ENCODE measurements around the gene GADL1. TPM values are rescaled to one million over a fixed set of nuclear protein-coding genes. Genes with fewer than 3 reads are reported as not detected.

Gene GADL1
- total RNA-seq, 2 donors from 2014 or later: not detected

DNA sequence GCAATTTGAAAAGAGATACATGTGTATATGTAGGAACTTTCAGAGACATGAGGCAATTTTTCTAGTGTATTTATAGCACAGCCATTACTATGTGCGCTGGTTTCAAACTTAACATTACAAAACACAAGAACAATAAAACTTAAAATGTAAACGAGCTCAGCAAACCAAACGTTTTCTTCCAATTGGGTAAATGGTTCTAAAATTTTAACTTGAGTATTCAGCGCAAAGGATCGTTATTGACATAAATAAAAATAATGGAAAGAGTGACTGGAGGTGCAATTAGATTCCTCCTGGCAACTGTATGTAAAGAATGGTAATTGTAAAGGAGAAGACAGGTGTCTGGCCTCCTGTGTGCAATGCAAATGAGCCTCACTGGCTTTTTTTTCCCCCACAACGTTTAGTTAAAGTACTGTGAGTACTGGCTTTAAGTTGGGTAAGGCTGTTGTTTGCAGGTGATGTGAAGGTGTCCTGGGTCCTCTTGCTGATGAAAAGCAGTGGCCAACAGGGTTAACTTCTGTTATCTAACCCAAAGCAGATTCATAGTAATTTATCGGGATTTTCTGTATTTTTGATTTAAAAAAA is 14.1 kb upstream of the GADL1 start:
- DNase-seq: no peak
- no peaks in the 10 kb centered on the region for H3K36me3 ChIP-seq
- no peaks in the 10 kb centered on the region for H3K27me3 ChIP-seq
- H3K4me3 ChIP-seq: no peak overlapping the region
- no peak overlapping the region for H3K27ac ChIP-seq
- no peaks in the 10 kb centered on the region for H3K4me1 ChIP-seq
- H3K9me3 ChIP-seq: no peaks in the 10 kb centered on the region
- TF ChIP-seq, protein P1, sequence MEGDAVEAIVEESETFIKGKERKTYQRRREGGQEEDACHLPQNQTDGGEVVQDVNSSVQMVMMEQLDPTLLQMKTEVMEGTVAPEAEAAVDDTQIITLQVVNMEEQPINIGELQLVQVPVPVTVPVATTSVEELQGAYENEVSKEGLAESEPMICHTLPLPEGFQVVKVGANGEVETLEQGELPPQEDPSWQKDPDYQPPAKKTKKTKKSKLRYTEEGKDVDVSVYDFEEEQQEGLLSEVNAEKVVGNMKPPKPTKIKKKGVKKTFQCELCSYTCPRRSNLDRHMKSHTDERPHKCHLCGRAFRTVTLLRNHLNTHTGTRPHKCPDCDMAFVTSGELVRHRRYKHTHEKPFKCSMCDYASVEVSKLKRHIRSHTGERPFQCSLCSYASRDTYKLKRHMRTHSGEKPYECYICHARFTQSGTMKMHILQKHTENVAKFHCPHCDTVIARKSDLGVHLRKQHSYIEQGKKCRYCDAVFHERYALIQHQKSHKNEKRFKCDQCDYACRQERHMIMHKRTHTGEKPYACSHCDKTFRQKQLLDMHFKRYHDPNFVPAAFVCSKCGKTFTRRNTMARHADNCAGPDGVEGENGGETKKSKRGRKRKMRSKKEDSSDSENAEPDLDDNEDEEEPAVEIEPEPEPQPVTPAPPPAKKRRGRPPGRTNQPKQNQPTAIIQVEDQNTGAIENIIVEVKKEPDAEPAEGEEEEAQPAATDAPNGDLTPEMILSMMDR (IDR thresholded peaks at IDR 0.05): no peak
- intact Hi-C loops (cut with DNase I): no loop called here
- no peak overlapping the region for H3K9ac ChIP-seq (ENCODE audit: low read depth in 2 of 2, low read length in 2 of 2)

DNA sequence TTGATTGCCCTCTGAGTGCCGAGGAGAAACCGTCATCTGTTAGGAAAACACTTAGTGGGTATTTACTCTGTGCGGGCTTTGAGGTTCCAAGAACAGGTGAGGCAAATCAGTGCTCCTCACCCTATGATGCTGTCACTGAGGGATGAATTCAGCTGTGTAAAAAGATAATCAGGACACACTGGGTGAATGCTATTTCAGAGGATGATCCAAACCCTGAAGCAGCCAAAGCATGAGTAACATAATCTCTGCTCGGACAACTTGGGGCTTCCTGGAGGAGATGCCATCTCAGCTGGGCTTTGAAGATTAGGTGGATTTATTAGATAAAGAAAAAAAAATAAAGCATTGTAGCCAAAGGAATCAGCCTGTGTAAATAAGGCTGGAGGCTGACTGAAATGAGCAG is 10.5 kb upstream of the GADL1 start:
- H3K27ac ChIP-seq: no peak overlapping the region
- no peak for DNase-seq

GRCh38 chr3:30895329-30895728 is 868 bp upstream of the GADL1 start:
- Histone ChIP-seq H3K27ac (no peak overlapping the region), H3K9ac (ENCODE audit: low read depth in 2 of 2, low read length in 2 of 2) (no peak overlapping the region), H3K9me3 (no peaks in the 10 kb centered on the region), H3K36me3 (no peaks in the 10 kb centered on the region), H3K4me3 (no peak overlapping the region), H3K27me3 (peaks cover 15% of the 10 kb centered on the region), H3K4me1 (no peaks in the 10 kb centered on the region)
- no peak for DNase-seq
- TF ChIP-seq, protein P1 (IDR thresholded peaks at IDR 0.05): no peak
- intact Hi-C loops (cut with DNase I): no loop called here

More for the DNA sequence above, 10.5 kb upstream of the GADL1 start:
- H3K4me1 ChIP-seq: no peaks in the 10 kb centered on the region
- H3K9ac ChIP-seq (ENCODE audit: low read depth in 2 of 2, low read length in 2 of 2): no peak overlapping the region
- no peaks in the 10 kb centered on the region for H3K9me3 ChIP-seq
- intact Hi-C loops (cut with DNase I): no loop called here
- H3K27me3 ChIP-seq: no peaks in the 10 kb centered on the region
- H3K4me3 ChIP-seq: no peak overlapping the region
- H3K36me3 ChIP-seq: no peaks in the 10 kb centered on the region
- TF ChIP-seq, protein P1 (IDR thresholded peaks at IDR 0.05): no peak

GRCh38 chr3:30893678-30894325 is 659 bp downstream of the GADL1 start:
- TF ChIP-seq, protein P1 (IDR thresholded peaks at IDR 0.05): no peak
- intact Hi-C loops (cut with DNase I): no loop called here
- Histone ChIP-seq H3K36me3 (no peaks in the 10 kb centered on the region), H3K4me1 (no peaks in the 10 kb centered on the region), H3K27ac (no peak overlapping the region), H3K9ac (ENCODE audit: low read depth in 2 of 2, low read length in 2 of 2) (no peak overlapping the region), H3K9me3 (no peaks in the 10 kb centered on the region), H3K4me3 (no peak overlapping the region), H3K27me3 (peaks cover 15% of the 10 kb centered on the region)
- no peak for DNase-seq

- H3K9ac ChIP-seq (ENCODE audit: low read depth in 2 of 2, low read length in 2 of 2): no peak overlapping the region
Observed at GRCh38 chr3:30890907-30891306, 3.6 kb downstream of the GADL1 start.

More at GRCh38 chr3:30890907-30891306, 3.6 kb downstream of the GADL1 start:
- DNase-seq: no peak
- H3K4me3 ChIP-seq: no peak overlapping the region
- intact Hi-C loops (cut with DNase I): no loop called here
- no peaks in the 10 kb centered on the region for H3K36me3 ChIP-seq
- H3K4me1 ChIP-seq: no peaks in the 10 kb centered on the region
- no peak overlapping the region for H3K27ac ChIP-seq
- peaks cover 15% of the 10 kb centered on the region for H3K27me3 ChIP-seq
- H3K9me3 ChIP-seq: no peaks in the 10 kb centered on the region
- TF ChIP-seq, protein P1 (IDR thresholded peaks at IDR 0.05): no peak
